ENCODE data around the gene IL1A.

Gene IL1A

DNA sequence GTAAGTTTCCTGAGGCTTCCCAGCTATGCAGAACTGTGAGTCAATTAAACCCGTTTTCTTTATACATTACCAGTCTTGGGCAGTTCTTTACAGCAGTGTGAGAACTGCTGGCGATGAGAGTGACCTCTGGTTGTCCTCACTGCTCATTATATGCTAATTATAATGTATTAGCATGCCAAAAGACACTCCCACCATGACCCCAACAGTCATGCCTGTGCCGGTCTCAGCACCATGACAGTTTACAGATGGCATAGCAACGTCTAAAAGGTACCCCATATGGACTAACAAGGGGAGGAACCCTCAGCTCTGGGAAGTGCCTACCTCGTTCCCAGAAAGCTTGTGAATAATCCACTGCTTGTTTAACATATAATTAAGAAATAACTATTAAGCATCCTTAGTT is 8.1 kb upstream of the IL1A start:
- no peak for DNase-seq (ENCODE audit: low read depth)

DNA sequence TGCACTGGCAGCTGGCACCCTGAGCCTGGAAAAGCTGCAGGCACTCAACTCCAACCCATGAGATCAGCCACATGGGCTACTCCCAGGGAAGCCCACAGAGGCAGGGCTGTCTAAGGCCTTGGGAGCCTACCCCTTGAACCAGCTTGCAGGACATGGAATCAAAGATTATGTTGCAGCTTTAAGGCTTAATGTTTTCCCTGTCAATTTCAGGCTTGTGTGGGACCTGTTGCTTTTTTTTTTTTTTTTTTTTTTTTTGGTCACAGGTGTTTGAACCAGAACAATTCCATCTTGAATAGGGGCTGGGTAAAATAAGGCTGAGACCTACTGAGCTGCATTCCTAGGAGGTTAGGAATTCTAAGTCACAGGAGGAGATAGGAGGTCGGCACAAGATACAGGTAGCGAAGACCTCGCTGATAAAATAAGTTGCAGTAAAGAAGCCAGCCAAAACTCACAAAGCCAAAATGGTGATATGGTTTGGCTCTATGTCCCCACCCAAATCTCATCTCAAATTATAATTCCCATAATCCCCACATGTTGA is 7.5 kb upstream of the IL1A start:
- DNase-seq (ENCODE audit: low read depth): no peak

DNA sequence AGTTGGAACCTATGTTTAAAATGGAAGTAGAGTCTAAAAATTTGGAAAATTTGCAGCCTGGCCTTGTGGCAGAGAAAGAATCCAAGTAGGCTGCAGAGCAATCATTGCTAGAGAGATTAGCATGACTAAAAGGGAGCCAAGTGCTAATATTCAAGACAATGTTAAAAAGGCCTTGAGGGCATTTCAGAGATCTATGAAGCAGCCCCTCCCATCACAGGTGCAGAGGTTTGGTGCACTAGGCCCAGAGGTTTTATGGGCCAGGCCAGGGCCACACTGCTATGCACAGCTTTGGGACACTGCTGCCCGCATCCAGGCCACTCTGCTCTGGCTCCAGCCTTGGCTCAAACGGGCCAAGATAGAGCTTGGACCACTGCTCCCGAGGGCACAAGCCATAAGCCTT is 6.7 kb upstream of the IL1A start:
- DNase-seq (ENCODE audit: low read depth): no peak

DNA sequence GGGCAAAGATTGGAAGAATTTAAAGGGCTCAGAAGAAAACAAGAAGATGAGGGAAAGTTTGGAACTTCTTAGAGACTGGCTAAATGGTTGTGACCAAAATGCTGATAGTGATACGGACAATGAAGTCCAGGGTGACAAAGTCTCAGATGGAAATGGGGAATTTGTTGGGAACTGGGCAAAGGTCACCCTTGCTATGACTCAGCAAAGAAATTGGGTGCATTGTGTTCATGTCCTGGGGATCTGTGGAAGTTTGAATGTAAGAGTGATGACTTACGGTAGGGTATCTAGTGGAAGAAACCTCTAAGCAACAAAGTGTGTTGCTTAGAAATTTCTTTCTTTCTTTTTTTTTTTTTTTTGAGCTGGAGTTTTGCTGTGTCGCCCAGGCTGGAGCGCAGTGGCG is 6.0 kb upstream of the IL1A start:
- no peak for DNase-seq (ENCODE audit: low read depth)

DNA sequence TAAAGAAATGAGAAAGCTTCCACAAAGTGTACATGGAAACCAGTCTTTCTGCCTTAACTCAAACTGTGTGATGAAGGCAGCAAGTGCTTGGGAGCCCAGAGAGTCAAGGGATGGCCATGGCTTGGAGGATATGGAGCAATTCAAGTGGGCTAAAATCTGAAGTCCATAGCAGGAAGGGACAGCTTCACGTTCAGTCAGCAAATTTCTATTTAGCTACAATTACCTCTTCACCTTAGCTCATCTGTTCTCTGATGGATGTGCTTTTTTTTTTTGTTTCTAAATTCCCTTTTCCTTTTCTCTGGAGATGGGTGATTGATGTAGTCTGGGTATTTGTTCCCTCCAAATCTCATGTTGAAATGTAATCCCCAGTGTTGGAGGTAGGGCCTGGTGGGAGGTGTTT is 4.9 kb upstream of the IL1A start:
- no peak for DNase-seq (ENCODE audit: low read depth)

DNA sequence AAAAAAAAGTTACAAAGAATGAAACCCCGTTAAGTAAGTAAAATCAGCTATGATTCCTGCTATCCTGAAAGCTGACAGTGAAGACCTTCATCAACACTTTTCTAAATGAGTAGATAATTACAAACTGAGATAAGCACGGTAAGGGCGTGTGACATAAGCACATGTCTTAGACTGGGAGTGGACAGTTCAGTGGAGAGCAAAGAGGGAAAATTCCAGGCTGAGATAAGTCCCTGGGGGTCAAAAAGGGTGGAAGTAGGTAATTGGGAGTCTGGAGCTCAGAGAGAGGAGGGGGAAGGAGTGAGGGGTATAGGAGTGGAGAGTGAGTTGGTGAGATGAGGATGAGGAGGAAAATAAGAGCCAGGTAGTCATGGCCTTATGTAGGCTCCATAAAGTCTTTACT is 4.4 kb upstream of the IL1A start:
- no peak for DNase-seq (ENCODE audit: low read depth)

DNA sequence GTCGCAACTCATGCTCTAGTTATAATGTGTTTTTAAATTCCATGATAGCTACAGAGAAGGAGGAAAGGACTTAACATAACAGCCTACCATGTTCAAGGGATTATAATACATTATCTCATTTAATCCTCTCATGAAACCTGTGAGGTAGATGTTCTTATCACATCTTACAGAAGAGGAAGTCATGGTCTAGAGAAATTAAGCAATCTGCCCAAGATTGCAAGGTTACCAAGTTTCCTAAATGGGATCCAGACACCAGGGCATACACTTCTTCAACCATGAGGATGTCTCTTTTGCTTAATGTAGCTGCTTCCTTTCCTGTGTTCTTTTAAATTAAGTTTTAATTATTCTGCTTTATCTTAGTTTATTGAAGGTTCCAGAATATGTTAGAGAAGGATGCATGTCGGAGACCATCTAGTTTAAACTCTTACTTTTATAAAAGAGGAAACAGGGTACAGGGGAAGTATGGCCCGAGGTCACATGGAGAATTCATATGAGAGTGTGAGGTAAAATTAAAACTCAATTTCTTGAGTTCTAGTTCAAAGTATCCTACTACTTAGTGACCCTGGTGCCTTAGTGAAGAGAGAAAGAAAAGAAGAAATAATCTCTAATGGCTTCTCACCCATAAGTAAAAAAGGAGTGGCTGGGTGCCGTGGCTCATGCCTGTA is 3.6 kb upstream of the IL1A start:
- DNase-seq (ENCODE audit: low read depth): no peak

DNA sequence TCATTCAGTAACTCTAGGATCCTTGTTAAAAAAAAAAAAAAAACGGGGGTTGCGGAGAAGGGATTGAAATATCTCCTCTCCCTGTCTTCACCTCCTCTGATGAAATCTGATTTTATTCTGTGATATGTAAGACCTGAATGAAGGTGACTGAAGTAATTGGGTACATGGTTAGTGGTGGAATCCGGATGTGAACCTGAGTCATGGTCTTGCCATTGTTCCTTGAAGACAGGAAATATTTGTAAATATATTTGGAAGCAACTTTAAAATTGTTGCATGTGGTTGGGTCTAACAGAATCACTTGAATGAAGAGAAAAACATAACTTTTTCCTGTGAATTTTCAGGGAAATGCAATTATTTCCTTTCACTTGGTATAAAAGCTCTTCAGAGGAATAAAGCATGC is 3.0 kb upstream of the IL1A start:
- no peak for DNase-seq (ENCODE audit: low read depth)

DNA sequence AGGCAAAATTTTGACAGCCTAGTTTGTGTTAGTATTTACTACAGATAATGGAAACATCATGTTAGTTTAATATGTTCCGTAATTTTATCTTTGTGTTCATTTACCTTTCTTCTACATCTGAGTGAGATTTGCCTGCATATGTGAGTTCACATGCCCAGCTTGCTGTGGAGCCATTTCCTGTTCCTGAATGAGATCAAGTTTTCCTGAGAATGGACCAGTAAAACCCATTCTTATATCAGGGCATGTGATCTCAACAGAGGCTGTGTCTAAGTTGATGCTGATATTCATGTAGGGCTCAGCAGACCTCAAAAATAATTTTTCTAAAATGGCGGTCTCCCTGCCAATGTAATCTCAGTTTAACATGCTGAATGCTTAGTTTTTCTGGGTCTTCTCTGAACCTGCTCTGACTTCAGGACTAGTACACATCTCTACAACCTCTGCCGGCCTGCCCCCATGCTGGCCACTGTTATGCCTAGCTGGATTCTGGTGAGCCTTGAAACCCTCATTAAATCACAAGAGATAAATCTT is 1.0 kb downstream of the IL1A start:
- no peak for DNase-seq (ENCODE audit: low read depth)

DNA sequence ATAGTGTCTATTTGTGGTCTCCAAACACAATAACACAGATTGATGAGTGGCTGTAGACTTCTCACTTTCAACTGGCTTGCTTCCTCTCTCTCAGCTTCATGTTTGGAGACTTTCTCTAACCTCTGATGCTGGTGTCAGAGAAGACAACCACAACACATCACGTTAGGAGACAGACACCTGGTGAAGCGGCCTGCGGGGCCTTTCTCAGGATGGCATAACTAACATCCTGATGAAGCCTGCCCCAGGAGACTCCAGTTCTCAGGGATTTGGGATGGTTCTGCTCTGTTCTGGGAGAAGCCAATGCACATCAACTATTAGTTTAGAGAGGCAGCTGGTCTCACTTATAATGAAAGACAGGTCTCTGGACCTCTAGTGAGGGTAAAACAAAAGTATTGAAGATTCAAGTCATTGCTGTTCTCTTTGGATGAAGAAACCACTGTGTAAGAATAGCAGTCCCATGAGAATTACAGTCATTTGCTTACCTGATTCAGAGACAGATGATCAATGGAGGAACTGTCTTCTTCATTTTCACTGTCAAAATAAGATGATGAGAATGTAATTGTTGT is 2.0 kb downstream of the IL1A start:
- no peak for DNase-seq (ENCODE audit: low read depth)

DNA sequence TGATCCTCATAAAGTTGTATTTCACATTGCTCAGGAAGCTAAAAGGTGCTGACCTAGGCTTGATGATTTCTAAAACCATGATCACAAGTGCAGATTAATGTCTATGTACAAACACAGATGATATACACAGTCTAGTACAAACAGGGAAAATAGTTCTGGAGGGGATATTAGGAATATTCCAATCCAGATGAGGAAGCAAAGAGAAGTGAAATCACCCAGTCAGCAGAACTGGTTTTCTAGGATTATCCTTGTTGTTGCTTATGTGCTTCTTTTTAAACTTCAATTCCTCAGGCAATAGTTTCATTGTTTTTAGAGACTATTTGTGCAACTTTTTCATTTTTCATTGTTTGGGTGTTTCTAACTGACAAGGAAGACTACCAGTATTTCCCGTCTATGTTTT is 4.7 kb downstream of the IL1A start:
- no peak for DNase-seq (ENCODE audit: low read depth)

DNA sequence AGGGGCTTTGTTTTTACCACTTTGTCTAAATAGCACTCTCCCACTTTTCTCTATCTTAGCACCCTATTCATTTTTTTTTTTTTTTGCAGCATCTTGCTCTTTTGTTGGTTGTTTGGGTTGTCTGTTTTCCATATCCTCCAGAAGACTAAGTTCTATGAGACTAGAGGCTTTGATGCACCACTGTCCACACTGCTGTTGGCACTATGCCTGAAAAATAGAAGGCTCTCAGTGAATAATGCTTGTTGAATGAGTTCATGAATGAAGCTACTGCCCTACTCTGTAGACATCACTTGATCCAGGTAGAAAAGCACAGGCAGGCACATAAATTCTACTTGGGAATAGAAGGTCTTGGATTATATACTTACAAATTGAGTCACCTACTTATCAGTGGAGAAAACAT is 7.3 kb downstream of the IL1A start:
- no peak for DNase-seq (ENCODE audit: low read depth)

DNA sequence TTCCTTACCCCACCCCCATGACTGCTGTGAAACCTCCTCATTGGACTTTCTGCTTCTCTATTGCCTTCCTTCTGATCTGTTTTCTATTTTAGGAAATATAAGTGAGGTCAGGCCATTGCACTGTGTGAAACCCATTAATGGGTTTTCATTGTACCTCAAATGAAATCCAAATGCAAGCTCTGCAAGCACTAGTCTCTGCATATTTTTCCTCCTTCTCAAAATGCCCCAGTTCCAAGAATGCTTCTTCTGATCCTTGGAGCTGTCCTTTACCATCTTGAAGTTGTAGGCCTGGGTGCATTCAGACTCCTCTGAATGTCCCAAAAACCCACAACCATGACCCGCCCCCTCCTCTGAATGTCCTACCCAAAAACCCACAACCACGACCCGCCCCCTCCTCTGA is 8.2 kb downstream of the IL1A start:
- no peak for DNase-seq (ENCODE audit: low read depth)

DNA sequence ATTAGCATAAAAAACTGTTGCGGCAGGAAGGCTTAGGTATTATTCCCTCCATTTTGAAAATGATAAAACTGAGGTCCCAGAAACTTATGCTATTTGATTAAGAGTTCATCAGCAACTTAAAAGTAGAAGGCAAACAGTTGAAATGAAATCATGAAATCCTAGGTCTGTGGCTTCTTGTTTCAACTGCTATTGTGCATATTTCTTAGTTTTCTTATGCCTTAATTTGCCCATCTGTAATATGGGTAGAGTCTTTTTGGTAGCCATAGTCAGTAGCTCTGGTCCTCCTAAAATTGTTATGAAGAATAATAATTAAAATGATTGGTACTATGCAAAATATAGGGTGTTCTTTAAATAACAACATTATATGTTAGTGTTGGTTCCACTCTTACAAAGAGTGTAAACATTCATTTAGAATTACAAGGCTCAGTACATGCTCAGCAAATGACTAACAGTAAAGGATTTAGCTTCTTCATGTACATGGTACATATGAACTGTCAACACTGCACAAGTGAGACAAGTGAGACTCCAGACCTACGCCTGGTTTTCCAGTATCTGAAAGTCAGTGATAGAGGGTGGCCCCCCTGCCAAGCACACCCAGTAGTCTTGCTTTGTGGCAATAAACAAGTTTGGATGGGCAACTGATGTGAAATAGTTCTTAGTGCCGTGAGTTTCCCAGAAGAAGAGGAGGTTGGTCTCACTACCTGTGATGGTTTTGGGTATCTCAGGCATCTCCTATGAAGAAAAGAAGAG is 9.6 kb downstream of the IL1A start:
- no peak for DNase-seq (ENCODE audit: low read depth)

DNA sequence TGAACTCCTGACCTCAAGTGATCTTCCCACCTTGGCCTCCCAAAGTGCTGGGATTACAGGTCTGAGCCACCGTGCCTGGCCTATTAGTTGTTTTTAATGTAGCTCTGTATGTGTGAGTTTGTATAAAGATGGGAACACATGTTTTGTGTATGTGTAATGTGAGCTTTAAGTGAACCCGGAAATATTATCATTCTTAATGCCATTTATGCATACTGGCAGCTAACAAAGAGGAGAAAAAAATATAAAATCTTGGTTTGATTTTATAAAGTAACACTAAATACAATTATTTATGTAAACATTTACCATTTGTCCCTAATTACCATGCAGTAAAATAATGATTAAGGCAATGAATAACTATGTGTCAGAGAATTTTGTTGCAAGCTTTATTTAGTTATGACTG is 10.7 kb downstream of the IL1A start:
- DNase-seq (ENCODE audit: low read depth): no peak

DNA sequence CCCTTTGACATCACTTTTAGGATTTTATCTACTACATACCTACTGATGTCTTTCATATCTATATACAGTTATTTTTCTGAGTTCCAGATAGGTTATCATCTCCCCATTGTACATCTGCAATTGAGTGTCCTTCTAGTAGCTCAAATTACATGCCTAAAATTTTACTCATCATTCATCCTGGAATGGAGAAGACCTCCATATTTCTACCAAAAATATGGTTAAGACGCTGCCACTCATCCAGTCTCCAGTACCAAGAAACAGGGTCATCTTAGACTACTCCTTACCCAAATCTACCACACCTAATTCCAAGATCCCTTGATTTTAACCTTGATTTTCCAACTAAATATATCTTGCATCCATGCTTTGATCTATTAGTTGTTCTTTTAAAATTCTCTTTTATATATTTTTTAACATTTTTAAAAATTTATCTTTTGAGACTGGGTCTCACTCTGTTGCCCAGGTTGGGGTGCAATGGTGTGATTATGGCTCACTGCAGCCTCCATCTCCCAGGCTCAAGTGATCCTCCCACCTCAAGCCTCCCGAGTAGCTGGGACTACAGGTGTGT is 11.3 kb downstream of the IL1A start:
- DNase-seq (ENCODE audit: low read depth): no peak

DNA sequence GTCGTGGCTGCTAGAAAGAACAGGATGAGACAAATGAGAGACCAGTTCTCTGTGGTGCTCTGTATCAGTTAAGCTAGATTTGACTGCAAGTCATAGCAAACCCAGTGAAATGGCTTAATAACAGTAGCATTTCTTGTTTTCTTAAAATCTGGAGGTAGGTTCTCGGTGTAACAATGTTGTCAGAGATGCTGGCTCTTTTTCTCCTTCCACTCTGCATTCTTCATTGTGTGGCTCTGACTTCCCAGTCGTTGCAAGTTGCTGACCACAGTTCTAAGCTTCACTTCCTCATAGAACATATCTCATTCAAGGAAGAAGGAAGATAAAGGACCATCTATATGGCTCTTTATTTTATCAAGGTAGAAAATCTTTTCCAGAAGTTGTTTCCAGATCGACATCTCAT is 12.0 kb downstream of the IL1A start:
- DNase-seq (ENCODE audit: low read depth): no peak

DNA sequence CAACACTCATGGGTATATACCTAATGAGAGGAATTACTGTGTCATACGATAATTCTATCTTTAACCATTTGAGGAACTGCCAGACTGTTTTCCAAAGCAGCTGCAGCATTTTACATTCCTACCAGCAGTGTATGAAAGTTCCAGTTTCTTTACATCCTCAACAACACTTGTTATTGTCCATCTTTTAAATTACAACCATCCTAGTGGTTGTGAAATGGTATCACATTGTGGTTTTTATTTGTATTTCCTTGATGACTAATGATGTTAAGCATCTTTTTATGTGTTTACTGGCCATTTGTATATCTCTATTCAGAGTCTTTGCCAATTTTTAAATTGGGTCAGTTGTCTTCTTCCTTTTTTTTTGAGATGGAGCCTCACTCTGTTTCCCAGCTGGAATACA is 15.9 kb downstream of the IL1A start:
- no peak for DNase-seq (ENCODE audit: low read depth)

DNA sequence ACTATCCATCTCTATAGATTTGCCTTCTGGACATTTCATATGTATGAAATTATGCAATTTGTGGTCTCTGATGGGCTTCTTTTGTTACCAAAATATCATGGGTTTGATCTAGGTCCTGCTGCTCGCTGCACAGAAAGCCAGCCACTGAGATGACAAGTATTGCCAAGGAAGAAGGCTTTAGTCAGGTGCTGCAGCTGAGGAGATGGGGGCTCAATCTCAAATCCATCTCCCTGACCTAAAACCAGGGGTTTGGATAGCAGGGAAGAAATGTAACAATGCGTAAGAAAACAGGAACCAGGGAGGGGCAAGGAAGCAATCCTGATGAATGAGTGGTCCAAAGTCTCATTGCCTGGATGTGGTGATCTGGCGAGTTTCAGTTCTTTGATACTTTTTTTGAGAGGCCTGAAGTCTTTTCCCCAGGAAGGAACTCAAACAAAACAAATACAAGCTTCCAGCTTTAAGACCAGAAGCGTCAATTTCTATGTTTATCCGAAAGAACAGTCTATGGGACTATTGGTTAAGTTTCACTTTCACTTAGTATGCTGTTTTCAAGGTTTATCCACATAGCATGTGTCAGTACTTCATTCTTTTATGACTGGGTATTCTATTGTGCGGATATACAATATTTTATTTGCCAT is 16.5 kb downstream of the IL1A start:
- DNase-seq (ENCODE audit: low read depth): no peak

DNA sequence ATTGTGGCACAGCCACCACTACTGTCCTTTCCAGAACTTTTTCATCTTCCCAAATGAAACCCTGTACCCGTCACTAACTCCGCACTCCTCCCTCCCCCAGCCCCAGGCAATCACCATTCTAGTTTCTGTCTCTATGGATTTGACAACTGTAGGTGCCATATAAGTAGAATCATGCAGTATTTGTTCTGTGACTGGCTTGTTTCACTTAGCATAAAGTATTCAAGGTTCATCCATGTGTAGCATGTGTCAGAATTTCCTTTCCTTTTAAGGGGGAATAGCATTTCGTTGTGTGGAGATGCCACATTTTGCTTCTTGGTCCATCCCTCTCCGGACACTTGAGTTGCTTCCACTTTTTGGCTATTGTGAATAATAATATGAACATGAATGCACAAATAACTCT is 19.0 kb downstream of the IL1A start:
- DNase-seq (ENCODE audit: low read depth): no peak

DNA sequence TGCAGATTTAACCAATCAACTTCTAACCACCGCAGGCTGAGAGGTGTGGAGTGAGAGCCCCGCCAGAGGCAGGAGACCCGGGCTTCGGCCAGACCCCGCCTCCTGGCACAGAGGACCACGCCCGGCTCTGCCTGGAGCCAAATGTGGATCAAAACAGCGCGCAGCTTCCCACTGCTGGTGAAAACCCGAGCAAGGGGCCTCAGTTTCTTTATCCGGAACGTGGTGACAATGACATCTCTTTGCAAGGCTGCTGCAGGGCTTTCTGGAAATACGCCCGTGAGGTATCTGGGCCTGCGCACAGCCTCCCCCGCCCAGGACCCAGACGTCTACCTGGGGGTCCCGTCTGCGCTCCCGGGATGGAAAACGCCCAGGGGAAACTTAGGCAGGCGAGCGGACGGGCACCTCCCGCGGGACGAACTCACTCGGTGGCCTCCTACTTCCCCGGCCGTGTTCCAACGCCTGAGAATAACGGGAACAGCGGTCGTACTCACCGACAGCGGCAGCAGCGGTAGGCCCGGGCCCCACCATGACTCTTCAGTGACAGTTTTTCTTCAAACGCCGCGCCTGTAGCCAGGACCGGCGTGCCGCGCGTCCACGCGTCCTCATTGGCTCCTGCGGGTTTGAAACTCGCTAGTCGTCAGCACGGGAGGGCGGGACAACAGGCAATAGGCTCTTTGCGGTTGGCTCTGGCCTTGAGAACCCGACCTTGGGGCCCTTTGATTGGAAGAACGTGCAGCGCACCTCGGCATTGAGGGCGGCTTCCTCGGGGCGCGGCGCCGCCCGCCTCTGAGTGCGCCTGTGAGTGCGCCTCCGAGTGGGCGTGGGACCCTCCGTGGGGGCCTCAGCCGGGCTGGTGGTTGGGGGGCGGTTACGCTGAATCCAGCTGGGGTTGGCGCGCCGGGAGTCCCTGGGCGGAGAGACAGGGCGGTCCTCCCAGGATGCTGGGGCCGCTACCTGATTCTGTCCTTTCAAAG is 19.9 kb downstream of the IL1A start, which contains the start of gene CKAP2L:
CKAP2L (minus strand) TSS at position 539 of the 974 bp plus-strand sequence; CDS start at position 528, 11 bp downstream.
- DNase-seq (ENCODE audit: low read depth): peak; percentile 92

All from stimulated activated CD8-positive, alpha-beta memory T cell treated with anti-CD3 and anti-CD28 coated beads, Interleukin-15, amount 100 ng/mL, for 1 hour (primary cell).